Measurements from ENCODE around the gene PCDHB1. TPM values are rescaled to one million over a fixed set of nuclear protein-coding genes. Genes with fewer than 3 reads are reported as not detected.

The PCDHB1 gene
- total and polyA plus RNA-seq, 2 donors (not counting 3 experiments of a cell fraction or from before 2014, with no cell fraction given): not detected

GRCh38 chr5:141007791-141008190, 43.4 kb upstream of the PCDHB1 start:
- ChIA-PET POLR2A (no interaction called here), CTCF (interaction anchor here (1.2 kb wide), 1 partner anchor 32 kb away, joined by 4 read pairs; no protein-coding TSS in a partner anchor)
- H3K79me2 ChIP-seq (ENCODE audit: control insufficient read depth, insufficient read depth, low read length): no peaks in the 10 kb centered on the region
- H3K9me1 ChIP-seq (replicated peaks; ENCODE audit: control insufficient read depth, extremely low read depth, insufficient read depth, low read length): no peaks in the 10 kb centered on the region
- H3K27me3 ChIP-seq (ENCODE audit: control insufficient read depth in 2 of 2, insufficient read depth in 2 of 2, low read length in 2 of 2): no peaks in the 10 kb centered on the region
- H3K4me1 ChIP-seq (ENCODE audit: control insufficient read depth, extremely low read depth, insufficient read depth, low read length): peaks cover 4% of the 10 kb centered on the region
- H3K4me3 ChIP-seq (replicated peaks in 1 of 3; ENCODE audit: insufficient read depth in 1 of 3, low read depth in 1 of 3, low read length in 3 of 3): no peak overlapping the region
- dilution Hi-C loops (cut with MboI; ENCODE audit: extremely low pct_ligation_motif_present, low sequenced_read_pairs) (no loop called here), intact Hi-C loops (cut with micrococcal nuclease) (no loop called here)
- no TSS peak for BruUV-seq (replicated peaks)
- no peak for DNase-seq (ENCODE audit: low read depth, low spot score)
- no peak overlapping the region for H3K4me2 ChIP-seq (ENCODE audit: insufficient read depth, low read length)
- no peak for FAIRE-seq
- no peaks in the 10 kb centered on the region for H4K20me1 ChIP-seq (replicated peaks; ENCODE audit: control insufficient read depth, extremely low read depth, insufficient read depth, low read length)
- no peak for TF ChIP-seq EZH2 (IDR thresholded peaks at IDR 0.05; ENCODE audit: borderline replicate concordance, low read depth, low read length, severe bottlenecking)
- no peak for TF ChIP-seq POLR2A (IDR thresholded peaks at IDR 0.05; ENCODE audit: low read depth, low read length)
- no peak for TF ChIP-seq CTCF (IDR thresholded peaks at IDR 0.05; ENCODE audit: extremely low read depth in 1 of 2, insufficient read depth in 1 of 2, low read depth in 1 of 2, low read length in 2 of 2)
- H3K27ac ChIP-seq (ENCODE audit: insufficient read depth, low read depth, low read length): no peak overlapping the region
- no peaks in the 10 kb centered on the region for H3K36me3 ChIP-seq (ENCODE audit: control insufficient read depth in 2 of 2, extremely low read depth in 1 of 2, insufficient read depth in 2 of 2, low read length in 2 of 2)
- H2AFZ ChIP-seq (ENCODE audit: low read depth, low read length): no peak overlapping the region
- H3K9me3 ChIP-seq (replicated peaks; ENCODE audit: control insufficient read depth, insufficient read depth, low read length): no peaks in the 10 kb centered on the region
- H3K9ac ChIP-seq (replicated peaks; ENCODE audit: extremely low read depth, insufficient read depth, low read length): no peak overlapping the region

GRCh38 chr5:141010047-141010793, 41.0 kb upstream of the PCDHB1 start:
- Histone ChIP-seq H3K79me2 (ENCODE audit: control insufficient read depth, insufficient read depth, low read length) (no peaks in the 10 kb centered on the region), H4K20me1 (replicated peaks; ENCODE audit: control insufficient read depth, extremely low read depth, insufficient read depth, low read length) (no peaks in the 10 kb centered on the region), H3K27me3 (ENCODE audit: control insufficient read depth in 2 of 2, insufficient read depth in 2 of 2, low read length in 2 of 2) (no peaks in the 10 kb centered on the region), H3K9ac (replicated peaks; ENCODE audit: extremely low read depth, insufficient read depth, low read length) (no peak overlapping the region), H3K9me1 (replicated peaks; ENCODE audit: control insufficient read depth, extremely low read depth, insufficient read depth, low read length) (no peaks in the 10 kb centered on the region), H3K4me2 (ENCODE audit: insufficient read depth, low read length) (no peak overlapping the region), H3K27ac (ENCODE audit: insufficient read depth, low read depth, low read length) (no peak overlapping the region), H3K4me1 (ENCODE audit: control insufficient read depth, extremely low read depth, insufficient read depth, low read length) (no peaks in the 10 kb centered on the region), H3K36me3 (ENCODE audit: control insufficient read depth in 2 of 2, extremely low read depth in 1 of 2, insufficient read depth in 2 of 2, low read length in 2 of 2) (no peaks in the 10 kb centered on the region), H3K9me3 (replicated peaks; ENCODE audit: control insufficient read depth, insufficient read depth, low read length) (no peaks in the 10 kb centered on the region), H2AFZ (ENCODE audit: low read depth, low read length) (no peak overlapping the region), H3K4me3 (replicated peaks in 1 of 3; ENCODE audit: insufficient read depth in 1 of 3, low read depth in 1 of 3, low read length in 3 of 3) (no peak overlapping the region)
- DNase-seq (ENCODE audit: low read depth, low spot score) (no peak), FAIRE-seq (no peak)
- ChIA-PET CTCF (no interaction called here), POLR2A (no interaction called here)
- intact Hi-C loops (cut with micrococcal nuclease): no loop called here
- no TSS peak for BruUV-seq (replicated peaks)
- dilution Hi-C loops (cut with MboI; ENCODE audit: extremely low pct_ligation_motif_present, low sequenced_read_pairs): no loop called here
- TF ChIP-seq FOS (IDR thresholded peaks at IDR 0.05; ENCODE audit: borderline replicate concordance, insufficient read depth, low read length) (no peak), POLR2AphosphoS5 (IDR thresholded peaks at IDR 0.05; ENCODE audit: insufficient read depth, low read depth, low read length) (no peak), POLR2A (IDR thresholded peaks at IDR 0.05; ENCODE audit: low read depth, low read length) (no peak)
